WI38 (cell line): ENCODE results near the gene MTARC1.

ENCODE experiments used
- H3K4me3 ChIP-seq: 2 replicates; pipeline ENCODE4 v1.5.1; 2011; ENCODE audit warnings: low read depth, mild to moderate bottlenecking, control low read depth, low read length
- TF ChIP-seq, protein P1 (sequence below): IDR thresholded peaks from 2 replicates; pipeline ENCODE4 v1.5.1; 2012; ENCODE audit warnings: low read depth, mild to moderate bottlenecking, control low read depth, low read length

Gene MTARC1

DNA sequence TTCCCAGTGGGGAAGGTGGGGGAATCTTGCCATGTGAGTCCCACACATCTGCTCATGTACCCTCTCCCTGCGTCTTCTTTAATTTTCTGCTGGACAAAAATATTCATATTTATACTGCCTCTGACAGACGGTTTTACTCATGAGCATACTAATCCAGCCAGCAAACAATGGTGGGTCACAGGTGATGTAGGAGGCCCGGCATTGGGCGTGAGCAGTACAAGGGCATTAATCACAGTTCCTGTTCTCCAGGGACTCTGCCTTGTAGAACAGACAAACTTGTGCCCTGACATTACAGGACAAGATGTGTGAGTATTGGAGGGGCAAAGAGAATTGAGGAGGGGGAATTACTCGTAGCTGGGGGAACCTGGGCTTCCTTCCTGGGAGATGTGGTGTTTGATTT, 25.0 kb downstream of the MTARC1 start:
- H3K4me3 ChIP-seq = no peak overlapping the region

DNA sequence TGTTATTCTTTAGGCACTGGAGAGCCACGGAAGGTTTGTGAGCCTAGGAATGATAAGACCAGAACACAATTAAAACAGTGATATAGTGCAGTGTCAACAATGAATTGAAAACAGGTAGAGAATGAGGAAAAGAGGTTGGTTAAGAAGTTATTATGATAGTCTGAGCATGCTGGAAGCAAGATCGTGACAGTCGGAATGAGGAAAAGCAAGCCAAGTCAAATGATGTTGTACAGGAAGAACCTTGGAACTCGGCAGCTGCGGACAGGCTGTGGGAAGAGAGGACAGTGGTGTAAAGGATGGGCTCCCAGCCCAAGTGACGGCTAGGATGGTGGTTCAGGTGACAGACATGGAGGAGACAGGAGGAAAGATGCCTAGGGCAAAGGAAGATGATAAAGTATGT, 25.6 kb downstream of the MTARC1 start:
- H3K4me3 ChIP-seq = no peak overlapping the region
- TF ChIP-seq, protein P1, sequence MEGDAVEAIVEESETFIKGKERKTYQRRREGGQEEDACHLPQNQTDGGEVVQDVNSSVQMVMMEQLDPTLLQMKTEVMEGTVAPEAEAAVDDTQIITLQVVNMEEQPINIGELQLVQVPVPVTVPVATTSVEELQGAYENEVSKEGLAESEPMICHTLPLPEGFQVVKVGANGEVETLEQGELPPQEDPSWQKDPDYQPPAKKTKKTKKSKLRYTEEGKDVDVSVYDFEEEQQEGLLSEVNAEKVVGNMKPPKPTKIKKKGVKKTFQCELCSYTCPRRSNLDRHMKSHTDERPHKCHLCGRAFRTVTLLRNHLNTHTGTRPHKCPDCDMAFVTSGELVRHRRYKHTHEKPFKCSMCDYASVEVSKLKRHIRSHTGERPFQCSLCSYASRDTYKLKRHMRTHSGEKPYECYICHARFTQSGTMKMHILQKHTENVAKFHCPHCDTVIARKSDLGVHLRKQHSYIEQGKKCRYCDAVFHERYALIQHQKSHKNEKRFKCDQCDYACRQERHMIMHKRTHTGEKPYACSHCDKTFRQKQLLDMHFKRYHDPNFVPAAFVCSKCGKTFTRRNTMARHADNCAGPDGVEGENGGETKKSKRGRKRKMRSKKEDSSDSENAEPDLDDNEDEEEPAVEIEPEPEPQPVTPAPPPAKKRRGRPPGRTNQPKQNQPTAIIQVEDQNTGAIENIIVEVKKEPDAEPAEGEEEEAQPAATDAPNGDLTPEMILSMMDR = no peak

More for the DNA sequence above, 25.0 kb downstream of the MTARC1 start:
- TF ChIP-seq, protein P1 = no peak

DNA sequence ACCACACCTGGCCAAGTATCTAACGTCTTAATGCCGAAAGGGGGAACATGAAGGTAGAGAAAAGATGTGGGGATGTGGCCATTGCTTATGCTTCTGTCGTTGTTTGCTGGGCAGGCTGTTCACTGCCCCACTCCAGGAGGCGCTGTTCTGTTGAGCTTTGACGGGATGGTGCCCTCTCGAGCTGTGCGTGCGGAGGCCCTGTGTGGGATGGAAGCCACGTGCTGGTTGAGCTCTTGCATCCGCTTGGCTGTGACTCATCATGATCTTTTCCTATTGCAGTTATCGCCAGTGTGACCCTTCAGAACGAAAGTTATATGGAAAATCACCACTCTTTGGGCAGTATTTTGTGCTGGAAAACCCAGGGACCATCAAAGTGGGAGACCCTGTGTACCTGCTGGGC, 26.3 kb downstream of the MTARC1 start:
- TF ChIP-seq, protein P1 = no peak
- no peak overlapping the region for H3K4me3 ChIP-seq

DNA sequence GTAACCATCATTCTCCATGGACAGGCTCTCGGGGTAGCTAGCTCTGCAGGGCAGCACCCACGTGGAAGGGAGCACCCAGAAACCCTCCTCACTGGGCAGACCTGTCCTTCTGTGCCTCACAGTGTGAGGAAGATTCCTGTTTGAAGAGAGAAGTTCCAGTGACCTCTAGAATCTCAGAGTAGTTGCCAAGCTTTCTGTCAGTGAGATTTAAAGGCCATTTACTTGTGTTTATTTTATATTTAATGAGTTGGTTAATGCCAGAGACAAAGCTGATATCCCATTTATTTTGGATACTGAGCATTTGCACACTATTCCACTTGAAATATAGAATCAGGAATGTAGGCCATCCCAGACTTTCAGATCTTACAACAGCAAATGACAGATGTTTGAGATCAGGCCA, 28.7 kb downstream of the MTARC1 start:
- TF ChIP-seq, protein P1 = no peak
- H3K4me3 ChIP-seq = no peak overlapping the region

DNA sequence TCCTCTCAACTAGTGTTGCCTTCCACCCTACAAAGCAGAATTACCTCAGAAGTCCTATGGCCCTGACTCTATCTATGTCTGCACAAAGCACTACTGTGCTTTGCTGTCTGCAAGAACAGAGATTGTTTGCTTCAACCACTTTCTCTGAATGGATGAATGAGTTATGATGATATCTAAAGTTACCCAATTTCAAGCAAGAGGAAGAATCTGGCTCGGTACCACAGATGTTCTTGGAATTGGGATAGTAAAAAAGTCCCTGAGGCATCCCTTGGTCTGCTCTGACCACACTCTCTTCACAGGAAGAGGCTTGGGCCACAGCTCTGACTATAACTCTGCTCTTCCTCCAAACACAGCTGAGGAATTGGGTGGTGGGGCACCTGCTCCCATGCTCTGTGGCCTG, 31.2 kb downstream of the MTARC1 start:
- TF ChIP-seq, protein P1 = no peak

DNA sequence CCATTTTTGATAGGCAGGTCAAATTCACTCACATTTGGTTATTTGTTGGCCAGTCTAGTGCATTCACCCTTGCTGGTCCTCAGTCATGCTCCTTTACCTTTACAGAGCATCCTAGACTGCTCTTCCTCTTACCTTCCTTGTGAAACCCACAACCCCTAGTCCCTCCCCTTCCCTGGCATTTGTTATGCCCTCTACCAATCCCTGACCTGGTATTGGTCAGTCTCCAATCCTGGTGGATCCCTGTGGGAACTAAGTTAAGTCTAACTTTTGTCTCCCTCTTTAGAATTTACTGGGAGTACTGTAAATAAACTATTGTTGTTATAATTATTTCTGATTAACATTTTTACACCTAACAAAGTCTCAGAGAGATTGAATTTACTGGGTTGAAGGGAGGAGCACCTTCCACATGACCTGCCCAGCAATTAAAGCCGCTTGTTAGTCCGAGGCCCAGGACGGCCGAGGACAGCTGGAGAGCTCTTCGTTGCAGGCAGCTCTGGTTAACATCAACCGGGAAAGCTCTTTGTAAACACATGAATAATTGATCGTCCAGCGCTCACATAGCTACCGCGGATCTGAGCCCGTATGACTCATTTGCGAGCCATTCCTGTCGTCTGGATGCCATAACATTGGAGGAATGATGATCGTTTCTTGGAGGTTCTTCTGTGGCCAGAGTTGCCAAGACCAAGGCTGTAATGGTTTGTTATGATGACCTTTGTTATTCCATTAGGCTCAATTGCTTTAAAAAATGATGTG, 31.9 kb downstream of the MTARC1 start:
- TF ChIP-seq, protein P1 = no peak
- H3K4me3 ChIP-seq = no peak overlapping the region

More for the DNA sequence above, 31.2 kb downstream of the MTARC1 start:
- H3K4me3 ChIP-seq = no peak overlapping the region

DNA sequence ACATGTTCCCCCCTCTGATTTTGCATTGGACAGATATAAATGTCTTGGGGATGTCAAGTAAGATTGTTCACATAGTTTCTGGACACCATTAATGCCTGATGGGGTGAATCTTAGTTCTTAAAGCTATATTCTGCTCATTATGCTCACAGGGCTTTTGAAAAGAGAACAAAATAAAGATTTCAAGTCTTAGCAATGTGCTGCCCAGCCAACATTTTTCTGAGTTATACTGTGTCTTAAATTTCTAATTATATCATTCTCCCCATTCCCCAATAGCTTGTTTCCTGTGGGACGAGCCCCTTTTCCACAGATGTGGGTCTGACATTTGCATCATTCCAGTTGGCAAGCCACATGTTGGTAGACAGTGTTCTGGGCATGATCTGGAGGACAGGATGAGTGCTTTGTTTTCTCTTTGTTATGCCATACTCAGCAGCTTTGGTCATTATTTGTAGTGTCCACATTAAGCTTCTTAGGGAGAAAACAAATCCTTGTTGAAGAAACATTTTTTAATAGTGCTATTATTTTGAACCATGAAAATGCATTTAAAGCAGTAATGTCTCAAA, 32.8 kb downstream of the MTARC1 start:
- TF ChIP-seq, protein P1 = no peak

More for the DNA sequence above, 32.8 kb downstream of the MTARC1 start:
- no peak overlapping the region for H3K4me3 ChIP-seq
